ENCODE data around the gene CDKAL1.

DNA sequence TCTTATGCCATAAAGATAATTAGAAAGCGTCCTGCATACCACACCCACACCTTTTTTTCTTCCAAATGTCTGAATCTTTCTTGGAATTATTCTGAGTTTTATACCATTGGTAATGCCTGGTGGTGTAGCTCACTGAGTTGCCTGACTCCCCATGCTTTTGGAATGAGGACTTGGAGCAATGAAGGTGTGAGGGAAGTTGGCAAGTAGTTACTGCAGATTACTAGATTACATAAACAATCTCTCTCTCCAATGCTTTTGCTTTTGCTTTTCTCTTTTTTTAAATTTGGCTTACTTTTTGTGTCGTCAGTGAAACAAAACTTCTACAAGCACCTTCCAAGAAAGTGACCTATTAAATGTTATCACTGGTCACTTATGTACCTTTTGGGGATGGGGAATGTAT lies 653.2 kb downstream of the CDKAL1 start:
- TF ChIP-seq, protein P1, sequence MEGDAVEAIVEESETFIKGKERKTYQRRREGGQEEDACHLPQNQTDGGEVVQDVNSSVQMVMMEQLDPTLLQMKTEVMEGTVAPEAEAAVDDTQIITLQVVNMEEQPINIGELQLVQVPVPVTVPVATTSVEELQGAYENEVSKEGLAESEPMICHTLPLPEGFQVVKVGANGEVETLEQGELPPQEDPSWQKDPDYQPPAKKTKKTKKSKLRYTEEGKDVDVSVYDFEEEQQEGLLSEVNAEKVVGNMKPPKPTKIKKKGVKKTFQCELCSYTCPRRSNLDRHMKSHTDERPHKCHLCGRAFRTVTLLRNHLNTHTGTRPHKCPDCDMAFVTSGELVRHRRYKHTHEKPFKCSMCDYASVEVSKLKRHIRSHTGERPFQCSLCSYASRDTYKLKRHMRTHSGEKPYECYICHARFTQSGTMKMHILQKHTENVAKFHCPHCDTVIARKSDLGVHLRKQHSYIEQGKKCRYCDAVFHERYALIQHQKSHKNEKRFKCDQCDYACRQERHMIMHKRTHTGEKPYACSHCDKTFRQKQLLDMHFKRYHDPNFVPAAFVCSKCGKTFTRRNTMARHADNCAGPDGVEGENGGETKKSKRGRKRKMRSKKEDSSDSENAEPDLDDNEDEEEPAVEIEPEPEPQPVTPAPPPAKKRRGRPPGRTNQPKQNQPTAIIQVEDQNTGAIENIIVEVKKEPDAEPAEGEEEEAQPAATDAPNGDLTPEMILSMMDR (conservative IDR thresholded peaks at IDR 0.05), result no peak
- TF ChIP-seq EZH2 (IDR thresholded peaks at IDR 0.05; ENCODE audit: low read depth), result no peak
